ENCODE measurements around the gene TTC9B.

Gene TTC9B

DNA sequence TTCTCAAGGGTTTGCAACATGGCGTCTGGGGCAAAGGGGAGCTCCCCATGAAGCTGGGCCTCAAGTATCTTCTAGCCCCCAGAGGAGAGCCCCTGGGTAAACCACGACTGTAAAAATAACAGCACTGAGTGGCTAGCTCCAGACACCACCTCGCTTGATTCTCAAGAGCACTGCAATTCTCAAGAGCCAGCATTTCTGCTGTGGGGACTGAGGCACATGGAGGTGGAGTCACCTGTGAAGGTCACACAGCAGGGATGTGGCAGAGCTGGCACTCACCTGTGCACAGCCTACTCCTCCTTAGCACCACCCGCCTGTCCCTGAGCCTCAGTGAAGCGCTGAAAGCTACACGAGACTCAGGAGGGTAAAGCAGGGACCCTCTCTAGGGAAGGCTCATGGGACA lies 29.0 kb upstream of the TTC9B start:
- TF ChIP-seq FOXP2 (optimal IDR thresholded peaks at IDR 0.05; ENCODE audit: borderline replicate concordance, extremely low read depth, extremely low read length, insufficient read depth) (no peak), SIN3A (IDR thresholded peaks at IDR 0.05; ENCODE audit: borderline replicate concordance, insufficient read depth, low read length) (no peak), POLR2AphosphoS5 (IDR thresholded peaks at IDR 0.05; ENCODE audit: low read depth, low read length) (no peak), TAF1 (IDR thresholded peaks at IDR 0.05; ENCODE audit: borderline replicate concordance, insufficient read depth, low read length) (no peak)
- TF ChIP-seq, protein P1, sequence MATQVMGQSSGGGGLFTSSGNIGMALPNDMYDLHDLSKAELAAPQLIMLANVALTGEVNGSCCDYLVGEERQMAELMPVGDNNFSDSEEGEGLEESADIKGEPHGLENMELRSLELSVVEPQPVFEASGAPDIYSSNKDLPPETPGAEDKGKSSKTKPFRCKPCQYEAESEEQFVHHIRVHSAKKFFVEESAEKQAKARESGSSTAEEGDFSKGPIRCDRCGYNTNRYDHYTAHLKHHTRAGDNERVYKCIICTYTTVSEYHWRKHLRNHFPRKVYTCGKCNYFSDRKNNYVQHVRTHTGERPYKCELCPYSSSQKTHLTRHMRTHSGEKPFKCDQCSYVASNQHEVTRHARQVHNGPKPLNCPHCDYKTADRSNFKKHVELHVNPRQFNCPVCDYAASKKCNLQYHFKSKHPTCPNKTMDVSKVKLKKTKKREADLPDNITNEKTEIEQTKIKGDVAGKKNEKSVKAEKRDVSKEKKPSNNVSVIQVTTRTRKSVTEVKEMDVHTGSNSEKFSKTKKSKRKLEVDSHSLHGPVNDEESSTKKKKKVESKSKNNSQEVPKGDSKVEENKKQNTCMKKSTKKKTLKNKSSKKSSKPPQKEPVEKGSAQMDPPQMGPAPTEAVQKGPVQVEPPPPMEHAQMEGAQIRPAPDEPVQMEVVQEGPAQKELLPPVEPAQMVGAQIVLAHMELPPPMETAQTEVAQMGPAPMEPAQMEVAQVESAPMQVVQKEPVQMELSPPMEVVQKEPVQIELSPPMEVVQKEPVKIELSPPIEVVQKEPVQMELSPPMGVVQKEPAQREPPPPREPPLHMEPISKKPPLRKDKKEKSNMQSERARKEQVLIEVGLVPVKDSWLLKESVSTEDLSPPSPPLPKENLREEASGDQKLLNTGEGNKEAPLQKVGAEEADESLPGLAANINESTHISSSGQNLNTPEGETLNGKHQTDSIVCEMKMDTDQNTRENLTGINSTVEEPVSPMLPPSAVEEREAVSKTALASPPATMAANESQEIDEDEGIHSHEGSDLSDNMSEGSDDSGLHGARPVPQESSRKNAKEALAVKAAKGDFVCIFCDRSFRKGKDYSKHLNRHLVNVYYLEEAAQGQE (IDR thresholded peaks at IDR 0.05; ENCODE audit: insufficient read depth in 1 of 2, low read depth in 2 of 2, low read length in 2 of 2): no peak

DNA sequence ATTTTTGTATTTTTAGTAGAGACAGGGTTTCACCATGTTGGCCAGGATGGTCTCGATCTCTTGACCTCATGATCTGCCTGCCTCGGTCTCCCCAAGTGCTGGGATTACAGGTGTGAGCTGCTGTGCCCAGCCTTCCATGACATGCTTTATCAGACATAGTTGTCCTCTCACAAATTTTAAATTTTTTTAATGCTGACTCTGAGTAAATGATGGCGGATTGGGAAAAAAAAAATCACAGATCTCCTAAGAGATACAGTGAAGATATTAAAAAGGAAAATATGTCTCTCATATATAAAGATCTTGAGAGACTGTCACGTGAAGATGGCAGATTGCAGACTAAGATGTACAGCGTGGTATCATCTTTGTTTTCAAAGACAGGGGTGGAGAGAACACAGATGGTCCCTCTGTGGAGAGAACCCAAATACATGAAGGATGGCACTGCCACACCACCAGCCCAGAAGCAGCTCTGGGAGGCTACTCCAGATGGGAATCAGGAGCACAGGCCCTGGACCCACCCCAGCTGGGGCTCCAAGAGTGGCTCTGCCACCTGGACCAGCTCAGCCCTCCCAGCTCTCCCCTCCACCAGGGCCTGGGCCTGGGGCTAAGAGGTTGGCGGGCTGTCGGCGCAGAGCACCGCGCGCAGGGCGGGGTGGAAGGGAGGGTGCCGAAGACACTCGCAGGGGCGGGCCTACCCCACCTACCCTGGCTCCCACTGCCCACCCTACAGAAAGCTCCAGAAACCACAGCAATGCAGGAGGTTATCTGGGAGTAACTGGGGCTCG lies 28.3 kb upstream of the TTC9B start:
- TF ChIP-seq, protein P1 (IDR thresholded peaks at IDR 0.05; ENCODE audit: insufficient read depth in 1 of 2, low read depth in 2 of 2, low read length in 2 of 2): no peak
- no peak for TF ChIP-seq SIN3A (IDR thresholded peaks at IDR 0.05; ENCODE audit: borderline replicate concordance, insufficient read depth, low read length)
- no peak for TF ChIP-seq POLR2AphosphoS5 (IDR thresholded peaks at IDR 0.05; ENCODE audit: low read depth, low read length)

DNA sequence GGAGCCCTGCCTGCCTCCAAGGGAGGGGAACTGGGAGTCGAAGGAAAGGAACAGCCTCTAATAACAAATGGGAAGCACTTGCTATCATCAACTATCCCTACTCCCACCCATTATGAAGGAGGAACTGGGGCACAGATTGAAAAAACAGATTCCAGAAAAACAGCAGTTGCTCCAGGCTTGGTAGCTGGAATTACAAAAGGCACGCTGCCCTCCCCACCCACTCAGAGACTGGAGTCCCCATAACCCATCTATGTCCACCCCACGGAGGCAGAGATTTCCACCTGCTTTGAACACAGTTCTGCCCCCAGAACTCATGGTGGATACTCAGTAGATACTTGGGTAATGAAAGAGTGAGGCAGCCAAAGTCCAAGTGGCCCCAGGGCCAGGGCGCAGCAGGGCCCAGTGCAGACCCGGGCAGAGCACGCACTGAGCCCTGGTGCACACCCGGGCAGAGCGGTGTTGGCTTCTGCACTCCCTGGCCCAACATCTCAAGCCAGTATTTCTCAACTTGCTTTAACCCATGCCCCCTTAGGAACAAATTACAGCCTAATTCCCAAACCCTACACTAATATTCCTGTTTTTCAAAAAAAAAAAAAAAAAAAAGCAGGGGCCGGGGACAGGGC lies 27.4 kb upstream of the TTC9B start:
- TF ChIP-seq POLR2AphosphoS5 (IDR thresholded peaks at IDR 0.05; ENCODE audit: low read depth, low read length): no peak
- no peak for TF ChIP-seq SIN3A (IDR thresholded peaks at IDR 0.05; ENCODE audit: borderline replicate concordance, insufficient read depth, low read length)
- no peak for TF ChIP-seq FOXP2 (optimal IDR thresholded peaks at IDR 0.05; ENCODE audit: borderline replicate concordance, extremely low read depth, extremely low read length, insufficient read depth)
- no peak for TF ChIP-seq TAF1 (IDR thresholded peaks at IDR 0.05; ENCODE audit: borderline replicate concordance, insufficient read depth, low read length)
- TF ChIP-seq, protein P1 (IDR thresholded peaks at IDR 0.05; ENCODE audit: insufficient read depth in 1 of 2, low read depth in 2 of 2, low read length in 2 of 2): no peak

DNA sequence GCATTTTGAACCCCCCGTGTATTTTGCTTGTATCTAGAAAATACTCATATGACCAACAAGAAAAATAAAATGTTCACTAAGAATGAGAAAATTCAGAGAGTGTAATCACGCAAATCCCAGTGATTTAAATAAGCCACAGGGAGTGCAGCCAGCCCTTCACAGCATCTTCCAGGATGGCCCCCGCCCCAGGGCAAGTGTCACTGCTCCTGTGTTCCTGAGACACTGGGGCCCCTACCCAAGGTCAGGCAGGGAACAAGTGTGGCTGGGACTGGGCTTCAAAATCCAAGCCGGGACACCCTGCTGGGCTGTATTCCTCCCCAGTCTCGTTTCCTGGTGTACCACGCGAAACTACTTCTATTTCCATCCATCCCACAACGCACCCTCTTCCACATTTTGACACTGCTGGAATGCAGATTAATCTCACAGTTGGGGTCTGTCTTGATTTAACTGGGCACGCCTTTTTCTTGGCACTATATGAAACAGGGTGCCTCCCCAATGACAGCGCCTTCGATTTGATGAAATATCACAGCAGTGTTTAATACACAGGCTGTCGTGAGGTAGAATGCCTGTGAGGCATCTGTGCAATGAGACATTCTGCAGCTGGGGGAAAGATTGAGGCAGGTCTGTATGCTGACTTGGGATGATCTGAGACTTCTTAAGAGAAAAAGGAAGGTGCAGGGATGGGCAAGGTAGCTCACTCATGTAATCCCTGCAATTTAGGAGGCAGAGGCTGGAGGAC lies 26.6 kb upstream of the TTC9B start:
- TF ChIP-seq FOXP2 (optimal IDR thresholded peaks at IDR 0.05; ENCODE audit: borderline replicate concordance, extremely low read depth, extremely low read length, insufficient read depth) (no peak), POLR2AphosphoS5 (IDR thresholded peaks at IDR 0.05; ENCODE audit: low read depth, low read length) (no peak), SIN3A (IDR thresholded peaks at IDR 0.05; ENCODE audit: borderline replicate concordance, insufficient read depth, low read length) (no peak), TAF1 (IDR thresholded peaks at IDR 0.05; ENCODE audit: borderline replicate concordance, insufficient read depth, low read length) (no peak)
- TF ChIP-seq, protein P1 (IDR thresholded peaks at IDR 0.05; ENCODE audit: insufficient read depth in 1 of 2, low read depth in 2 of 2, low read length in 2 of 2): no peak
